Stimulated activated CD8-positive, alpha-beta memory T cell treated with anti-CD3 and anti-CD28 coated beads, Interleukin-7, amount 100 ng/mL, for 48 hours (primary cell): ENCODE data around the gene ZFPL1.
"Not testable (repeated sequence)": the region's sequence is repeated elsewhere in the genome, so short reads cannot be mapped to it uniquely, and the experiment has no call there.

Experiments used
- DNase-seq, 2 donors: peaks; one replicate each; pipeline ENCODE4 v3.0.0-alpha.2; 2020; ENCODE audit warnings: low read depth in 1 of 2; ENCODE audit errors: extremely low read depth in 1 of 2

ZFPL1 gene

GRCh38 chr11:65112546-65113360, 28.7 kb downstream of the ZFPL1 start:
- DNase-seq, result no peak

- no peak for DNase-seq
Measured at GRCh38 chr11:65113361-65113756, 29.3 kb downstream of the ZFPL1 start.

- no peak for DNase-seq
Measured at GRCh38 chr11:65113839-65114238, 29.8 kb downstream of the ZFPL1 start.

DNA sequence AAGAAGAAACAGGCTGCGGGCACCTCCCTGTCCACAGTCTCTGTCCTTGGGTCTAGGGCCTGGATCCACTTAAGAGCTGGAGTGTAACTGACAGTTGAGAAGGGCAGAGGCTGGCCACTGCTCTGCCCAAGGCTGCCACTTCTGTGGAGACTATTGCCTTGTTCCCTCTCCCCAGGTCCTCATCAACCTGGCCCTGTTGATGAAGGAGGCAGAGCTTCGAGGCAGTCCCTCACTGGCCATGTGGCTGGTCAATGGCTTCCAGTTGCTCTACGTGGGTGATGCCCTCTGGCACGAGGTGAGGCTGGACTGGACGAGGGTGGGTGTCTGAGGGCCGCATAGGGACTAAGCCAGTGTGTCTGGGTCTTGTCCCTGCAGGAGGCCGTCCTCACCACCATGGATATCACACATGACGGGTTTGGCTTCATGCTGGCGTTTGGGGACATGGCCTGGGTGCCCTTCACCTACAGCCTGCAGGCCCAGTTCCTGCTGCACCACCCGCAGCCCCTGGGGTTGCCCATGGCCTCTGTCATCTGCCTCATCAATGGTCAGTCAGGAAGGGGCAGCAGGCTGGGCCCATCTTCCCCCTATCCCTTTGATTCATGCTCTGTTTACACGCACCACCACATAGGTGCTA, 30.6 kb downstream of the ZFPL1 start:
- no peak for DNase-seq

DNA sequence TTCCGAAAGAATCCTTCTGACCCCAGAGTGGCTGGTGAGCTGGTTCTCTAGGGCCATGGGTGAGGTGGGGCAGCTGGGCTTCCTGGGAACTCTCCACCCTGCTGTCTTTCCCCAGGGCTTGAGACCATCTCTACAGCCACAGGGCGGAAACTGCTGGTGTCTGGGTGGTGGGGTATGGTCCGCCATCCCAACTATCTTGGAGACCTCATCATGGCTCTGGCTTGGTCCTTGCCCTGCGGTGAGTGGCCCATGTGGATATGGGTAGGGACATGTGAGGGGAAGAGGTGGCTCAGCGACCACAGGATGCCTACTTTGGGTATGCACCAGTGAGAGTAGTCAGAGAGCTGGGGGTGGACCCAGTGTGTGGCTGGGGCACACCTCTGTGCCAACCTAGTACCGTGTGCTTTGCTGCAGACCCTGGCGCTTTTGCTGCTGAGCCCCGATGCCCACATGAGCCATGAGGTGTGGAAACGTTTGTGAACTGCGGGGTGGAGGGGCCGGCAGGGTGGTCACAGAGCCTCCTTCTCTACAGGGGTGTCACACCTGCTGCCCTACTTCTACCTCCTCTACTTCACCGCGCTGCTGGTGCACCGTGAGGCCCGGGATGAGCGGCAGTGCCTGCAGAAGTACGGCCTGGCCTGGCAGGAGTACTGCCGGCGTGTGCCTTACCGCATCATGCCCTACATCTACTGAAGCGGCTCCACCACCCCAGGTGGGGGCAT, 31.5 kb downstream of the ZFPL1 start:
- DNase-seq, result no peak

DNA sequence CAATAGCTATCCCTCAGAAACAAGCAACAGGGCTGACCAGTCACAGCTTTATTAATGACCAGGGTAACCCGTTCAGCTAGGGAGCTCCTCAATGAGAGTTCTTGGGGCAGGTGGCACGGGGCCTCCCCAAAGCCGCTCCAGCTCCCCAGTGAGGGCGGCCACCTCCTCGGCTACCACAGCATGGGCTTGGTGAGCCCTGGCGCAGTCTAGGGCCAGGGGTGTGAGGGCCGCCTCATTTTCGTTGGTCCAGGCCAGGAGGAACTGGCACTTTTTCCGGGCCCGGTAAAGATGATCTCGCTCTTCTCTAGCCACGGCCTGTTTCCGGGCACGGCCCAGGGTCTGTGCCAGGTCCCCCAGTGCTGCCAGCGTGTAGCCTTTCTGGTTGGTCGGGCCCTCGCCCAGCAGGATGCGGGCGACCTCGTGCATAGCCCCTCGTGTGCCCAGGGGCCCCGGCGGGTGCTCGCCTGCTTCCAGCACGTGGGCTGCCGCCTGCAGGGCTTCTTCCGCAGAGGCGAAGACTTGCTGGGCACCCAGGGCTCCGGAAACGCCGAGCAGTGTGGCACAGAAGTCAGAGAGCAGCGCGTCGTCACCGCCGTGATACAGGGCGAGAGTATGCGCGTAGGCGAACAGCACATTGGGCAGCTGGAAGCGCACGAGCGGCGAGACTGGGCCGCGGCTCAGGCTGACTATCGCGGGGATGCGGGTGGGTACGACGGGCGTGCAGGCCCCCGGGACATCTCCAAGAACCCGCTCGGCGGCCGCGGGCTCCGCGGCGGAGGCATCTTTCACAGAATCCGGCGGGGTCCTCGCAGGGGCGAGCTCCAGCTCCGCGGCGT, 32.6 kb downstream of the ZFPL1 start:
- DNase-seq, result peak in 1 of 2 donors; percentile 62

DNA sequence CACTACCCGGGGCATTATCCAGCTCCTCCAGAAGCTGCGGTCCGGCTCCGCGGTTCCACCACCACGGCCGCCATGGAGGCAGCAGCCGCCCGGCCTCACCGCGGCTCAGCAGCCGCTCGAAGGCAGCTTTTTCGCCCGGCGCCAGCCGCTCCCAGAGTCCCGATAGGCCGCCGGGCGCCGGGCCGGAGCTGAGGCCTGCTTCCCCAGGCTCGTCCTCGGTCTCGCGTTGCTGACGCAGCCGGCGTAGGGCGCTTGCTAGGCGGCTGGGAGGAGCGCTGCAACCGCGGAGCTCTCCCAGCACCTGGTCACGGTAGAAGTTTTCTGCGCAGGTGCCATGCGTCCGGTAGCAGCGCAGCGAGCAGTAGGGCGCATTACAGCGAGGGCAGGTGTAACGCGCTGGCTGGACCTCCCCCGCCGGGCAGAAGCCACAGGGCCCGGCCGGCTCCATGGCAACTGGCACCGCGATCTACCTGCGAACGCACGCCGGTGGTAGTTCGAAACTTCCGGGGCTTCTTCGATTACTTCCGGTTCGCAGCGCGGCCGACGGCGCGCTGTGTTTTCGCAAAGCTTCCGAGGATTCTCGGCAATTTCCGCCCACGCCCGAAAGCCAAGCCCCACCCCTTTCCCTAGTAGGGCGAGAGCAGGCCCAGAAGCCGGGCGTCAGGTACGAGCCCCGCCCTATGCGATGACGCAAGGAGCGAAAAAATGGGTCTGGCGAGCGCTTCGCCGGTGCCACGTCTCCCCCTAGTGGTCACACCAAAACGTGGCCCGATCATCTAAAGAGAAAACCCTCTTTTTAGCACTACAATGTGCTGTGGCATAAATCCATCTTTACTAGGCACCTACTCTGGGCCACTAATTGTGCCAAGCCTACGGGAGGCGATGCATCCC, 33.4 kb downstream of the ZFPL1 start, which contains the start of gene ZNHIT2:
Gene ZNHIT2, minus strand, starts transcription at position 496 of the 891 bp plus-strand sequence. Its CDS starts 48 bp downstream, at position 448.
- DNase-seq, result peak; percentile 99 to 100

- no peak for DNase-seq
Measured at GRCh38 chr11:65118097-65118837, 34.2 kb downstream of the ZFPL1 start.

DNA sequence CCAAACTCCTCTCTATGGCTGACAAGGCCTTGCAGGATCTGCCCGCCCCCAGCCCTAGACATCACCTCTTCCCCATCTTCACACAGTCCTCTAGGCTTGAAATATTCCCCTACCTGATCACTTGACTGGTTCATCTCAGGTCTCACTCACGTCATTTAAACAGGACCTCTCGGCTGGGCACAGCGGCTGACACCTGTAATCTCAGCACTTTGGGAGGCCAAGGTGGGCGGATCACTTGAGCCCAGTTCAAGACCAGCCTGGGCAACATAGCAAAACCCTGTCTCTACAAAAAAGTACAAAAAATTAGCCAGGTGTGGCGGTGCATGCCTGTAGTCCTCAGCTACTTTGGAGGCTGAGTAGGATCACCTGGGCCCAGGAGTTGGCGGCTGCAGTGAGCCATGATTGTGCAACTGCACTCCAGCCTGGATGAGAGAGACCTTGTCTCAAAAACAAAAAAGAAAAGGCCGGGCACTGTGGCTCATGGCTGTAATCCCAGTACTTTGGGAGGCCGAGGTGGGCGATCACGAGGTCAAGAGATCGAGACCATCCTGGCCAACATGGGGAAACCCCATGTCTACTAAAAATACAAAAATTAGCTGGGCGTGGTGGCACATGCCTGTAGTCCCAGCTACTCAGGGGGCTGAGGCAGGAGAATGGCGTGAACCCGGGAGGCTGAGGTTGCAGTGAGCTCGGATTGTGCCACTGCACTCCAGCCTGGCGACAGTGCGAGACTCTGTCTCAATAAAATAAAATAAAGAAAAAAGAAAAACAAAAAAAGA, 35.1 kb downstream of the ZFPL1 start:
- DNase-seq, result not testable (repeated sequence)

GRCh38 chr11:65119670-65119995, 35.6 kb downstream of the ZFPL1 start:
- DNase-seq, result no peak

- no peak for DNase-seq
Measured at GRCh38 chr11:65120831-65121230, 36.8 kb downstream of the ZFPL1 start.

DNA sequence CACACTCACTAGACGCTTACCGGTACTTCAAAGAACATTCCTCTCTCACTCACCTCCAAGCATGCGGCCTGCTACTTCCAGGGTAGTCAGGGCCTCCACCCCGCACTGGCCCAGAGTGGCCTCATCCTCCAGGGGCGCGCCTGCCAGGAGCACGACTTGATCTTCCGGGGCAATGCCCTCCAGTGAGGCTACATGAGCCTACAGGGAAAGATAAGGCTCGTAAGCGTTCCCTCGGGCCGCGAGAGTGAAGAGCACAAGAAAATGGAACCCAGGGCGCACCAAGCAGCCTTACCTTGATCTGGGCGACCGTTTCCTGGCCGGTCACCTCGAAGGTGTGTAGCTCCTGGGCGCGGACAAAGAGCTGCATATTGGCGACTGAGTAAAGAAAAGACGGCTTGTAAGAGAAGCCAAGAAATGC, 37.4 kb downstream of the ZFPL1 start:
- DNase-seq, result no peak

- DNase-seq, result peak; percentile 98 to 99
Measured at GRCh38 chr11:65121865-65122696, 38.1 kb downstream of the ZFPL1 start, which contains the start of the genes FAU and MRPL49. TSS of gene FAU (minus strand) at chr11:65122134. CDS start at chr11:65121813, 321 bp downstream. TSS of gene MRPL49 (plus strand) at chr11:65122321. CDS start at chr11:65122347, 26 bp downstream.

DNA sequence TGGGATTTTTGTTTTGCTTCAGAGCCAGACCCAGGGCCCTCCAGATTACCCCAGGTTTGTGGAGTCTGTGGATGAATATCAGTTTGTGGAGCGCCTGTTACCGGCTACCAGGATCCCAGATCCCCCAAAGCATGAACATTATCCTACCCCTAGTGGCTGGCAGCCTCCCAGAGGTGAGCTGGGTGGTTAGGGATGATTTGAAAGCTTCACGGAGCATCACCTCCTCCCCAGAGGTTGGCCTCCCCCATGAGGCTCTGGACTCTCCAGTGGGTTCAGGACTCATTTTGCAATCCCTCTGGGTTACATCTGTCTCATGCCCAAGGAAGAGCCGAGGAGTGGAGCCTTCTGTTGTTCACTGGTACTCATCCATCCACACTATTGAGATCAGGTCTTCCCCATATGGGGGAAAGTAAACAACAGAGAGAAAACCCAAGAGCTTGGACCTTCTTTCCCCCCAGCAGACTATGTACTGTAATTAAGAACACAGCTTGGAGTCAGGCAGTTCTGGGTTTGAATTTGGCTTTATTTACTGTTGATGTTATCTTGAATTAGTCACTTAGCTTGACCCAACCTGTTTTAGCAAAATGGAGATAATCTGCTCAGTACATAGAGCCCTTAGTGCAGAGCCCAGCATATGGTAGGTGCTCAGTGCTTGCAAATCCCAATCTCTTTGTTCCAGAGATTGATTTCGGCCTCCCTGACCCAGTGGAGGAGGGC, 40.6 kb downstream of the ZFPL1 start:
- no peak for DNase-seq

DNA sequence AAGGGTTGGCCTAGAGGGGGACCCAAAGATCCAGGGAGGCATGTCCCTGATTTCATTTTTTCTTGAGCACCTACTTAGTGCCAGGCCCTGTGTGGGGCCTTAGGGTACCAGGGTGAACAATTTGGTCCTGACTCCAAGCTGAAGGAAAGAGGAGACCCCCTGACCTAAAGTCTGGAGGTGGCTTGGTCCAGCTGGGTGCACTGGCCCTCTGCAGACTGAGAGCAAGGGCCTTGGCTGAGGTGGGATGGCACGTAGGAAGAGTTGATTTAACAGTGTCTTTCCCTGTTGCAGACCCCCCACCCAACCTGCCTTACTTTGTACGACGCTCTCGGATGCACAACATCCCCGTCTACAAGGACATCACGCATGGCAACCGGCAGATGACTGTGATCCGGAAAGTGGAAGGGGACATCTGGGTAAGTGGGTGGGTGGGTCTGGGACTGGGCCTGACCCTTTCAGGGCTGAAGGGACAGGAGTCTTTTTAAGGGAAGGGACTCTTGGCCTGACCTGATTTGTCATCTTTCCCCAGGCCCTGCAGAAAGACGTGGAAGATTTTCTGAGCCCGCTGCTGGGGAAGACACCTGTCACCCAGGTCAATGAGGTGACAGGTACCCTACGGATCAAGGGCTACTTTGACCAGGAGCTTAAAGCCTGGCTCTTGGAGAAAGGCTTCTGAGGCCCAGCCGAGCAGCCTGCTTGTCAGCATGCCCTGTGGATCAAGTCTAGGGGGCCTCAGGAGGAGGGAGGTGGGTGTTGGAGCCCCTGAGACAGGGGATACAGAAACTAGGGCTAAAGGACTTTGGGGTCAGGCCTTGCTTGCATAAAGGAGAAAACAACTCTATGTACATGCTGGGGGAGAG, 41.4 kb downstream of the ZFPL1 start:
- no peak for DNase-seq
